HUES48 (cell line): ENCODE results near the gene MFAP3.

ENCODE experiments used
- H3K27ac ChIP-seq: one replicate; pipeline ENCODE4 v1.7.0; 2013; ENCODE audit warnings: low read depth, low read length, inconsistent platforms
- H3K27me3 ChIP-seq: 2 replicates; pipeline ENCODE4 v1.6.1; 2013; ENCODE audit warnings: mild to moderate bottlenecking, low read length; ENCODE audit not compliant: control insufficient read depth, insufficient read depth
- H3K36me3 ChIP-seq: 2 replicates; pipeline ENCODE4 v1.6.1; 2013; ENCODE audit warnings: low read length; ENCODE audit not compliant: control insufficient read depth, insufficient read depth
- H3K4me1 ChIP-seq: 2 replicates; pipeline ENCODE4 v1.6.1; 2013; ENCODE audit warnings: mild to moderate bottlenecking, low read length; ENCODE audit not compliant: control insufficient read depth, insufficient read depth
- H3K4me3 ChIP-seq: 2 replicates; pipeline ENCODE4 v1.5.1; 2013; ENCODE audit warnings: mild to moderate bottlenecking, low read depth, low read length
- H3K9ac ChIP-seq: 2 replicates; pipeline ENCODE4 v1.6.1; 2013; ENCODE audit warnings: mild to moderate bottlenecking, low read depth, low read length, moderate library complexity
- H3K9me3 ChIP-seq: 2 replicates; pipeline ENCODE4 v1.6.1; 2013; ENCODE audit warnings: low read length; ENCODE audit not compliant: control insufficient read depth, insufficient read depth

Gene MFAP3

DNA sequence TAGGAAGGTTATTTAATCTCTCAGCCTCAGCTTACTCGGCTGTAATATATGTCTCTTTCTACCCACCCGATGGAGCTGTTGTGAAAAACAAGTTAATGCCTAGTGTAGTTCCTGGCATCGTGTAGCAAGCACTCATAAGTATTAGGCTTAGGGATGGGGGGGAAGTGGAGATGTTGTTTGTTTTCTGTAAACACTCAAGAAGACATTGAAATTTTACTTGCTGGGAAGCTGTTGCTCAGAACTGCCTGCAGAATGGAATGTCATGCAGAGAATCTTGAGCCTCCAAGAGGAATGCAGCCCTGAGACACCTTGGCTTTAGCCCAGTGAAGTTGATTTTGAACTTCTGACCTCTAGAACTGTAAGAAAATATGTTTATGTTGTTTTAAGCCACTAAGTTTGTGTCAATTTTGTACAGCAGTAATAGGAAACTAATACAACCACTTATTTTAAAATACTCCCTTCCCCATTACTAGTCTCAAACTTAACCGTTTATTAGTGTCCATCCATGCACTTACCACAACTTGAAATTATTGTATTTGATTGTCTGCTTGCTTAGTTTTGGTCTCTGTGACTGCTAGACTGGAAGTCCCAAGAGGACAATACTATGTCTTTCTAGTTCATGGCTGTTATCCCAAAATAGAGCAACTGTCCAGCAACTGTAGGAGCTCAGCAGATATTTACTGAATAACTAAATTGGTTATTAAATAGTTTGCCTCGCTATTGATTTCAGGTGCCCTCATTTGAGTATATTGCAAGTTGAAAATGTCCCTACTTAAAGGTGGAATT lies 53.8 kb downstream of the MFAP3 start:
- no peaks in the 10 kb centered on the region for H3K9me3 ChIP-seq
- H3K9ac ChIP-seq, result no peak overlapping the region
- H3K36me3 ChIP-seq, result no peaks in the 10 kb centered on the region
- peaks cover 21% of the 10 kb centered on the region for H3K4me1 ChIP-seq
- H3K4me3 ChIP-seq, result no peak overlapping the region
- no peaks in the 10 kb centered on the region for H3K27me3 ChIP-seq
- no peak overlapping the region for H3K27ac ChIP-seq

- Histone ChIP-seq H3K27ac (no peak overlapping the region), H3K9me3 (no peaks in the 10 kb centered on the region), H3K4me3 (no peak overlapping the region), H3K4me1 (peaks cover 21% of the 10 kb centered on the region), H3K36me3 (no peaks in the 10 kb centered on the region), H3K9ac (no peak overlapping the region), H3K27me3 (no peaks in the 10 kb centered on the region)
Measured at GRCh38 chr5:154093142-154093532, 54.4 kb downstream of the MFAP3 start.

- Histone ChIP-seq H3K4me1 (peaks cover 21% of the 10 kb centered on the region), H3K27me3 (no peaks in the 10 kb centered on the region), H3K9ac (no peak overlapping the region), H3K4me3 (no peak overlapping the region), H3K36me3 (no peaks in the 10 kb centered on the region), H3K27ac (no peak overlapping the region), H3K9me3 (no peaks in the 10 kb centered on the region)
Measured at GRCh38 chr5:154095904-154096303, 57.1 kb downstream of the MFAP3 start.

- Histone ChIP-seq H3K36me3 (no peaks in the 10 kb centered on the region), H3K4me1 (peaks cover 15% of the 10 kb centered on the region), H3K4me3 (no peak overlapping the region), H3K27me3 (no peaks in the 10 kb centered on the region), H3K9me3 (no peaks in the 10 kb centered on the region), H3K9ac (no peak overlapping the region), H3K27ac (no peak overlapping the region)
Measured at GRCh38 chr5:154097031-154097430, 58.3 kb downstream of the MFAP3 start.

- Histone ChIP-seq H3K4me1 (0 out of 2 replicates have a peak, but pooled peaks cover under 1% of the 10 kb centered on the region), H3K27me3 (no peaks in the 10 kb centered on the region), H3K9ac (no peak overlapping the region), H3K36me3 (no peaks in the 10 kb centered on the region), H3K9me3 (no peaks in the 10 kb centered on the region), H3K4me3 (no peak overlapping the region), H3K27ac (no peak overlapping the region)
Measured at GRCh38 chr5:154098465-154098864, 59.7 kb downstream of the MFAP3 start.

DNA sequence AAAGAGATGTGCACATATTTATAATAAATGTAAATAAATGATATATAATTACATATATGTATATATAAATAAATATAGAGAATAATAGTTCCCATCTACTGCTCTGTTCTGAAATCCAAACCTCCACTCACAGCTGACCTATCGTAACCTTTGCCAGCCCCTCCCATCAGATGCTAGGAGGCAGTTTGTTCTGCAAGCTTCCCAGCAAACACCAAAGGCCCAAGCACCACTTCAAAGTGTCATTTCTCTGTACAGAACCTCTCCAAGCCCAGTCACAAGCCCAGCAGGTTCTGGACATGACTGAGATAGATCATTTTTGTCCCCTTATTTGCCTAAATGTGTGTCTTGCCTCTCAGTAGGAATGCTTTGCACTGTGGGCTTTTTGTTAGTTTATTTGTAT lies 62.4 kb downstream of the MFAP3 start:
- H3K4me1 ChIP-seq, result no peaks in the 10 kb centered on the region
- no peak overlapping the region for H3K27ac ChIP-seq
- no peaks in the 10 kb centered on the region for H3K27me3 ChIP-seq
- H3K9me3 ChIP-seq, result no peaks in the 10 kb centered on the region
- no peak overlapping the region for H3K4me3 ChIP-seq
- no peaks in the 10 kb centered on the region for H3K36me3 ChIP-seq
- no peak overlapping the region for H3K9ac ChIP-seq

- Histone ChIP-seq H3K27me3 (no peaks in the 10 kb centered on the region), H3K9me3 (no peaks in the 10 kb centered on the region), H3K36me3 (no peaks in the 10 kb centered on the region), H3K4me1 (peaks cover 13% of the 10 kb centered on the region), H3K27ac (no peak overlapping the region), H3K4me3 (no peak overlapping the region), H3K9ac (no peak overlapping the region)
Measured at GRCh38 chr5:154103233-154103632, 64.5 kb downstream of the MFAP3 start.
